IMR-90 (cell line): ENCODE results near the gene CASTOR2. TPM values are rescaled to one million over a fixed set of nuclear protein-coding genes. Genes with fewer than 3 reads are reported as not detected.

ENCODE experiments used
- ATAC-seq: fragments of 200-7000 bp; cut with Tn5 transposase; 2 replicates; pipeline ENCODE4 v1.9.1; 2020; ENCODE audit warnings: low read depth, mild to moderate bottlenecking, moderate library complexity
- BruUV-seq: library from RNA; stranded (reverse); fragments of 400-500 nt; replicated peaks from 2 replicates; lab custom pipeline; 2021; lab: Mats Ljungman, UMichigan
- CTCF ChIA-PET: fragments of 300-600 bp; formaldehyde crosslinking; extraction: SDS; loops from one replicate; lab custom pipeline; 2021; ENCODE audit warnings: antibody characterized with exemption; lab: Yijun Ruan, JAX
- POLR2A ChIA-PET: fragments of 300-600 bp; sonication (Branson Sonifier 250); formaldehyde crosslinking; loops from one replicate; lab custom pipeline; 2022; ENCODE audit warnings: antibody characterized with exemption; ENCODE audit not compliant: unreplicated experiment; lab: Charles Lee
- DNase-seq: peaks from one replicate; pipeline ENCODE4 v3.0.0; 2013
- H2AFZ ChIP-seq: replicated peaks from 2 replicates; pipeline ENCODE3; 2013; ENCODE audit warnings: low read length, mild to moderate bottlenecking; ENCODE audit not compliant: poor library complexity
- H2AK5ac ChIP-seq: 2 replicates; pipeline ENCODE4 v1.6.1; 2013; ENCODE audit warnings: low read depth, low read length, inconsistent platforms
- H2AK9ac ChIP-seq: replicated peaks from 2 replicates; pipeline ENCODE3; 2013; ENCODE audit warnings: mild to moderate bottlenecking, low read depth, low read length, moderate library complexity; ENCODE audit not compliant: poor library complexity
- H2BK120ac ChIP-seq: 2 replicates; pipeline ENCODE4 v1.6.1; 2013; ENCODE audit warnings: low read depth, low read length, inconsistent platforms
- H2BK15ac ChIP-seq: 3 replicates; pipeline ENCODE4 v1.6.1; 2013; ENCODE audit warnings: low read depth, low read length, inconsistent platforms
- H2BK20ac ChIP-seq: 2 replicates; pipeline ENCODE4 v1.6.1; 2013; ENCODE audit warnings: low read depth, mild to moderate bottlenecking, inconsistent platforms, low read length, moderate library complexity
- H2BK5ac ChIP-seq: 2 replicates; pipeline ENCODE4 v1.6.1; 2013; ENCODE audit warnings: mild to moderate bottlenecking, low read depth, low read length, inconsistent platforms; ENCODE audit not compliant: poor library complexity, severe bottlenecking
- H3K14ac ChIP-seq: replicated peaks from 2 replicates; pipeline ENCODE4 v1.6.1; 2013; ENCODE audit warnings: low read depth, low read length, inconsistent platforms
- H3K18ac ChIP-seq: 2 replicates; pipeline ENCODE4 v1.6.1; 2013; ENCODE audit warnings: low read depth, low read length, control low read depth
- H3K23ac ChIP-seq: 2 replicates; pipeline ENCODE4 v1.6.1; 2013; ENCODE audit warnings: low read depth, low read length, inconsistent platforms
- H3K27ac ChIP-seq: 2 replicates; pipeline ENCODE4 v1.5.1; 2013; ENCODE audit warnings: mild to moderate bottlenecking, control low read depth, low read length; ENCODE audit not compliant: insufficient read depth
- H3K27me3 ChIP-seq: 2 replicates; pipeline ENCODE4 v1.6.1; 2013; ENCODE audit warnings: low read length; ENCODE audit not compliant: control insufficient read depth, insufficient read depth
- H3K36me3 ChIP-seq: 2 replicates; pipeline ENCODE4 v1.6.1; 2013; ENCODE audit warnings: low read length, mixed read lengths; ENCODE audit not compliant: control insufficient read depth, insufficient read depth
- H3K4ac ChIP-seq: 2 replicates; pipeline ENCODE4 v1.6.1; 2013; ENCODE audit warnings: low read depth, low read length, inconsistent platforms
- H3K4me1 ChIP-seq: 2 replicates; pipeline ENCODE4 v1.6.1; 2013; ENCODE audit warnings: low read length, mixed read lengths; ENCODE audit not compliant: control insufficient read depth, insufficient read depth
- H3K4me2 ChIP-seq: 2 replicates; pipeline ENCODE4 v1.6.1; 2013; ENCODE audit warnings: low read depth, mild to moderate bottlenecking, control low read depth, low read length, moderate library complexity
- H3K4me3 ChIP-seq: 2 replicates; pipeline ENCODE4 v1.5.1; 2013; ENCODE audit warnings: low read depth, mild to moderate bottlenecking, control low read depth, low read length, moderate library complexity; ENCODE audit not compliant: insufficient read depth
- H3K56ac ChIP-seq: 2 replicates; pipeline ENCODE4 v1.6.1; 2013; ENCODE audit warnings: low read length, inconsistent platforms; ENCODE audit not compliant: insufficient read depth; ENCODE audit errors: extremely low read depth
- H3K79me1 ChIP-seq, 2 experiments: 2 replicates each; pipeline ENCODE4 v1.6.1; 2013; ENCODE audit warnings: low read length in 2 of 2, inconsistent platforms in 1 of 2, low read depth in 1 of 2
- H3K9ac ChIP-seq: 2 replicates; pipeline ENCODE4 v1.6.1; 2013; ENCODE audit warnings: low read depth, low read length, control low read depth
- H3K9me1 ChIP-seq: 2 replicates; pipeline ENCODE4 v1.6.1; 2013; ENCODE audit warnings: low read length, inconsistent platforms; ENCODE audit not compliant: insufficient read depth
- H3K9me3 ChIP-seq: 2 replicates; pipeline ENCODE4 v1.6.1; 2013; ENCODE audit warnings: low read length; ENCODE audit not compliant: control insufficient read depth, insufficient read depth
- H4K20me1 ChIP-seq: 2 replicates; pipeline ENCODE4 v1.6.1; 2013; ENCODE audit warnings: low read length, inconsistent platforms; ENCODE audit not compliant: insufficient read depth
- H4K5ac ChIP-seq: 2 replicates; pipeline ENCODE4 v1.6.1; 2013; ENCODE audit warnings: mild to moderate bottlenecking, low read depth, low read length, control low read depth
- H4K8ac ChIP-seq, 2 experiments: 2 replicates each; pipeline ENCODE4 v1.6.1; 2013; ENCODE audit warnings: low read depth in 2 of 2, low read length in 2 of 2, control low read depth in 1 of 2, inconsistent platforms in 1 of 2
- H4K91ac ChIP-seq: 2 replicates; pipeline ENCODE4 v1.6.1; 2013; ENCODE audit warnings: low read depth, low read length, inconsistent platforms; ENCODE audit not compliant: insufficient read depth
- ELK1 ChIP-seq: fragments of 150-350 bp; IDR thresholded peaks from 2 replicates; pipeline ENCODE4 v1.6.1; 2016; ENCODE audit warnings: low read depth, mild to moderate bottlenecking, low read length, moderate library complexity, borderline replicate concordance
- FOS ChIP-seq: fragments of 150-350 bp; IDR thresholded peaks from 2 replicates; pipeline ENCODE4 v1.6.1; 2016; ENCODE audit warnings: low read depth, low read length
- MAFK ChIP-seq: IDR thresholded peaks from 2 replicates; pipeline ENCODE4 v1.6.1; 2012; ENCODE audit warnings: low read depth, low read length, improper control_type of control experiment
- MAZ ChIP-seq: IDR thresholded peaks from 2 replicates; pipeline ENCODE4 v1.6.1; 2012; ENCODE audit warnings: low read depth, mild to moderate bottlenecking, low read length, improper control_type of control experiment, moderate library complexity, borderline replicate concordance
- RFX5 ChIP-seq: IDR thresholded peaks from 2 replicates; pipeline ENCODE4 v1.8.0; 2012; ENCODE audit warnings: low read depth, mild to moderate bottlenecking, low read length, moderate library complexity
- WGBS, 2 experiments: methylation state at CpG; one replicate each; pipeline versions ENCODE4 v1.1.5 to v1.1.7; 2013; ENCODE audit warnings: missing lambda C conversion rate in 2 of 2; ENCODE audit not compliant: insufficient read length in 1 of 2; ENCODE audit errors: extremely low coverage in 2 of 2; 5-methylcytosine and 5-hydroxymethylcytosine counted together
- dilution Hi-C: fragments of 300-500 bp; cut with HindIII; formaldehyde crosslinking; loops from one replicate; pipeline ENCODE4 v1.14.3; 2018; ENCODE audit warnings: low sequenced_read_pairs; ENCODE audit not compliant: unreplicated experiment
- in situ Hi-C: fragments of 300-500 bp; cut with MboI; formaldehyde crosslinking; loops from 3 replicates; pipeline ENCODE4 v1.14.3; 2019; ENCODE audit warnings: low sequenced_read_pairs, inconsistent platforms, mixed read lengths
- intact Hi-C: fragments of 100-400 bp; cut with micrococcal nuclease; formaldehyde crosslinking; loops from 2 replicates; pipeline ENCODE4 v1.10.0; 2022
- polyA plus RNA-seq, 3 experiments: library from polyadenylated mRNA; depleted of rRNA; stranded (reverse); fragments of >200 nt; gene quantifications; 2 replicates each; pipeline ENCODE4 v1.2.3, GENCODE V29; 2012; ENCODE audit warnings: low replicate concordance in 1 of 3
- total RNA-seq: library from RNA; depleted of rRNA; stranded (reverse); fragments of >200 nt; gene quantifications from 2 replicates; pipeline ENCODE4 v1.2.3, GENCODE V29; 2012

CASTOR2 gene
- total and polyA plus RNA-seq, 2 of the 4 experiments (the other 2 are of a cell fraction) = 5.2 to 8.0 TPM

GRCh38 chr7:75048435-75049379, 84.2 kb downstream of the CASTOR2 start:
- in situ Hi-C loops = no loop called here
- peak overlapping the region; percentile 31 for H3K27ac ChIP-seq
- CTCF ChIA-PET = no interaction called here

More at GRCh38 chr7:75048435-75049379, 84.2 kb downstream of the CASTOR2 start:
- peak overlapping the region; percentile 54; the same call in 1 of the 2 replicates for H3K56ac ChIP-seq
- peaks cover 37% of the 10 kb centered on the region for H3K36me3 ChIP-seq
- no TSS peak for BruUV-seq
- intact Hi-C loops = no loop called here
- H3K9me1 ChIP-seq = peaks cover 24% of the 10 kb centered on the region
- H2BK15ac ChIP-seq = peak overlapping the region; percentile 64; the same call in 1 of the 3 replicates
- H2BK20ac ChIP-seq = peak overlapping the region; percentile 44; the same call in 1 of the 2 replicates
- H3K9ac ChIP-seq = no peak overlapping the region
- H3K79me1 ChIP-seq = peaks cover 11 to 53% of the 10 kb centered on the region in 2 experiments
- peak overlapping the region; percentile 42 to 53; a peak in 2 of 4 replicates for H4K8ac ChIP-seq
- H3K27me3 ChIP-seq = no peaks in the 10 kb centered on the region
- peaks cover 13% of the 10 kb centered on the region for H3K4me1 ChIP-seq
- no peak overlapping the region for H2AFZ ChIP-seq
- H2AK9ac ChIP-seq = peak overlapping the region; percentile 6
- no peaks in the 10 kb centered on the region; the same call in 1 of the 2 replicates for H4K20me1 ChIP-seq
- DNase-seq = peak; percentile 75
- H3K18ac ChIP-seq = peak overlapping the region; percentile 29
- no peak for TF ChIP-seq ELK1
- TF ChIP-seq MAFK = no peak
- no peak for TF ChIP-seq RFX5
- TF ChIP-seq FOS = peak; percentile 42; the same call in 1 of the 2 replicates
- TF ChIP-seq MAZ = no peak
- 0 out of 2 replicates have a peak overlapping the region, but pooled peaks have one; percentile 40 for H3K14ac ChIP-seq
- no peak overlapping the region for H3K4me2 ChIP-seq
- peak overlapping the region; percentile 75 for H2BK120ac ChIP-seq
- WGBS, 2 experiments = 85% methylated on average over 4 of the region's 17 CpGs; no CpG with 5 or more reads in 1 of the 2 experiments
- peak; percentile 57 for ATAC-seq
- H3K4ac ChIP-seq = peak overlapping the region; percentile 66
- H3K4me3 ChIP-seq = no peak overlapping the region
- H3K9me3 ChIP-seq = no peaks in the 10 kb centered on the region
- dilution Hi-C loops = no loop called here
- peak overlapping the region; percentile 31 for H2BK5ac ChIP-seq
- POLR2A ChIA-PET = no interaction called here
- H2AK5ac ChIP-seq = peak overlapping the region; percentile 67
- peak overlapping the region; percentile 56 for H4K91ac ChIP-seq
- H4K5ac ChIP-seq = peak overlapping the region; percentile 30
- no peak overlapping the region for H3K23ac ChIP-seq
